GM19324 (cell line): Measurements from ENCODE around the gene PARD3B.

Experiments
- ATAC-seq: cut with Tn5 transposase; IDR thresholded peaks from one replicate; pipeline ENCODE4 v1.9.1; 2021; ENCODE audit warnings: mild to moderate bottlenecking, moderate library complexity; ENCODE audit not compliant: unreplicated experiment, low FRiP score

PARD3B gene

GRCh38 chr2:204585930-204586329 is 40.7 kb downstream of the PARD3B start:
- no peak for ATAC-seq

DNA sequence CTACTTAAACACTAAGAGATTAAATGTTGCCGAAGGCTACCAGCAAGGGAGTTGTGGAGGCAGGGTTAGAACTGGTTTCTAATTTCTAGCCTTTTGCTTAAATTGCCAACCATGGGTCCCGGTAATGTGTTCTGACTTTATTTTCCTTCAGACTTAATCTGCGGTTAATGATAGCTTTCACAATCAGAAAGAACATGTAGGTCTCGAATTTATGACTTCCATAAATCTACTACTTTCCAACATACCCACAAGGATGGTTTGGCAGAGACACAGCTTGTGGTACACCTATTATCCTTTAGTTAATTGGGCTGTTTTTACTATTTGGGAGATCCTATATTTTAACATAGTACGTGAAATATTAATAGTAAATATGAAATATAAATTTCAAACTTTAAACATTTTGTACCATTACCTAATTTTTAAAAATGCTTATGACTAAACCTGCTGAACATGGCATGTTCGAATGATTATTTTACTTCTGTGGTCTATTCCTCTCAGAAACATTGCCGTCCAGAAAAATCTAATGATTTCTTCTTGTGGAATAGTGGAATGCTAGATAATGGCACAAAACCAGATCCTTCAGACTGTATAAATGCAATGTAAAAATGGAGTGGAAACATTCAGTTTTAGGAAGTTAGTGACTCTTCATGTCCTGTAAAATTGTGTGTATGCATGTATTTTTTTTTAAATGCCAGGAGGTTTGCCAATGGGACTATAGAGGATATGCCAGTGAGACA is 41.3 kb downstream of the PARD3B start:
- ATAC-seq: no peak

- no peak for ATAC-seq
Observed at GRCh38 chr2:204590063-204590462, 44.8 kb downstream of the PARD3B start.

DNA sequence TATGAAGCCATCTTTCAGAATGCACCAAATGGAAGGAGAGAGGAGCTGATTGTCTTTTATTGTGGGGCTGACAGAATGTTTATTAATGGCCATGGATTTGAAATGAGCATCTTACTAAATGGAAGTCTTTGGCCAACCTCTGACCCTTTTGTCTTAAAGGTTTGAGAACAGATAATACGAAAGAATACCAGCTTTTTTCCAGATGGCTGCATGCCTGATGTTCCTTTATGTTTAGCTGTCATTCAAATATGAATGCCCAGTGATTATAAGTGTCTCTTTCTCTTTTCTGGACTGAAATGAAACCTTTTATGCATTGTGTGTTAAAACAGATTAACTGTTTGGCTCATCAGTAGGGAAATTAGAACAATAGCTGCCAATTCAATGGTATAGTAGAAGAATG is 46.0 kb downstream of the PARD3B start:
- no peak for ATAC-seq

DNA sequence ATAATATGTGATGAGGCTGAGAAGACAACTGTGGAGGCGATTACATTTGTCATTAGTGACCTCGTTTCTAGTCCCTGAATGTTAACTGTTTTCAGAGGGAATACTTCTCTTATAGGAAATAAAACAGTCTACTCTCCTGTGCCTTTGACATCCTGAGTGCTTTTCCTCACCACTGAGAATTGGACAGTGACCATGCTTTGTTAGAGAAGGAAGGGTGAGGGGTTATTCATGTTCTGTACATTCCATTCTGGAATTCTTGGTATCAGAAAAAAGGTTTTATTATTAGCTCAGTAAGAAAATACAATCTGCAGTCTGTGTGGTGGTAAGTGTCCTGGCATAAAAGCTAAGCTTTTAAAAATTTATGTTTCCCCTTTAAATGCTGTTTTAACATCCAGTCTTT is 58.8 kb downstream of the PARD3B start:
- no peak for ATAC-seq

- ATAC-seq: no peak
Observed at GRCh38 chr2:204608237-204608939, 63.1 kb downstream of the PARD3B start.

DNA sequence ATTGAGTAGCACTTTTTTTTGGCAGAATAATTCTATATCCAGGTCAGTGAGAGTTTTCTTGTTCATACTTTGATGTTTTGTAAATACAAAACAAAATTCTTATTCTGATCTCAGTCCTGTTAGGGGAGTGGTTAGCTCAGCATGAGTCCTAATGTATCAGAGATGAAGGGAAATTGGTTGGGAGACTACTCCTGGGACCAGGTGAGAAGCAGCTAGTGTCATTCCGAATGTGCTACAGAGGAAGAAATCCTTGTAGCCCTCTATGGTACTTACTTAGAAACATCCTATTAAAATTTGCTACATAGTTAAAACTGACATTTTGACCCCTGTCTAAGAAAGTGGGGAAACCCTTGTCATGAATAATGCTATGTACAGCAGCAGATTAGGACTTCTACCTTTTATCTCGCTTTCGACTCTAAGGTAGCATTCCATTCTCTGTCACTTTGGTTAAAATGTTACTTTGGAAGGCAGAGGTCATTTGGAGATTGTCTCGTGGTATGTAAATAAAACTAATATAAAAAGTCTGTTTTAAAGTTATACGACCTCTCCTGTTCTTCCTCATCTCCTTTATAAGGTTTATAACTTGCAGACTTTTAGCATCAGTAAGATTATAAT is 65.8 kb downstream of the PARD3B start:
- ATAC-seq: no peak

DNA sequence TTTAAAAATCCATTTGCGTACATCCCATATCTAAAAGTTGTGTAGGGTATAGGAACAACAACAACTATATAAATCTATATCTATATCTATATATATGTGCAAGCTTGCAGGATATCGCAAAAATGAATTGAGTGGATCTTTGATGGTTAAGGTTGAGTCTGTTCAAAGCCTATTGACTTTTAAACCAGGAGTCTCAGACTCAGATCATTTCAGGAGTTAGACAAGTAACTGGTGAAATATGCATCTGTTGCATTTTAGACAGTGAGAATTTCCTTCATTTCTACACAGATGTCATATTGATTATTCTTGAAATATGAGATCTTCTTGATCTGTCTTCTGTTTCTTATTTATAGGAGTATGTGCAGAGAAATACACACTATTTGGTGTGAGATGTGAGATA is 66.5 kb downstream of the PARD3B start:
- ATAC-seq: no peak

GRCh38 chr2:204613635-204614034 is 68.4 kb downstream of the PARD3B start:
- no peak for ATAC-seq

DNA sequence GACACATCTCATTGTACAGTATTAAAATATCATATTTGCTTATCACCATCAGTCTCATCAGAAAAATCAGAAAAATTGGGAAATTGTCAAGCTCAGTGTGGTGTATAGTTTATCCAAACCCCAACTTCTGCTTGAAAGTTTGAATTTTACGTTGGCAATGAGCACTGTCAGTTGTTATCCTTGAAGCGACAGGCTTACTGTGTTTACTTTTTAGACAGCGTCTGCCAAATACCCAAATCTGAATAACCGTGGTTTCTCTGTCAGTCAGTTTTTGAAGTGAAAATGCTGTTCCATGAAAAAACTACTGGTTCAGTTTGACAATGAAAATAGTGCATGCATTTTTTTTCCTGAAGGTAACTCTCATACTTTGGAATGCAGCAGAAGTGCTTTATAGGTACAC is 70.2 kb downstream of the PARD3B start:
- ATAC-seq: no peak

GRCh38 chr2:204625135-204625534 is 79.9 kb downstream of the PARD3B start:
- no peak for ATAC-seq

DNA sequence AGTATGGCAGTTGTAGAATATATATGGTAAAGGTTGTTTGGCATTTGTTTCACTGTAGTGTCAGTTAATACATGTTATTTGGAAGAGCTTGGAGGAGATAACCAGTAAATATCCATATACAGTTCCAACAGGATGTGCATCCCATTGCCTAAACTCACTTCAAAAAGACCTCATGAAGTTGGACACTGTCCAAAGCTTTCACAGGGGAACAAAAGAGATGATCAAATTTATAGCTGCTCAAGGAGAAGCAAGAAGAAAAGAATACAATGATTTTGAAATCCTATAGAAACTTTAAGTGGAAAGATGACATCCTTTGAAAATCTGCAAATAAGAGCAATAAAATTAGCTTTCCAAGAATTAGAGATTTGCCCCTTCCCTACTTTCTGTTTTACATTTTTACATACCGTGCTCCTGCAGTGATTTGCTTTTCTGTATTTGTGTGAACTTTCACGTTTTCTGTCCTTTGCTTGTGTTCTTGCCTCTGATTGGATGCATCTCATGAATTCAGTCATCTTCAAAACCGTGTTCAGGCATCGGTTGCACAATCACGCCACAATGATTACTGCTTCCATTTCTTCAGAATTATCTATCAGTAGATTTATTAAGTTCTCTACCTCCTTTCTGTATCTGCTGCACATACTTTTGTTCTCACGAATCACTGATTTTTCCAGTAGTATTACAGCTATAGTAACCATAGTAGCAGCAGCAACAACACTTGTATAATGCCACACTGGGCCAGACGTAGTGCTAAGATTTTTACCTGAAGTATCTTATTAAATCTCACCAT is 83.8 kb downstream of the PARD3B start:
- ATAC-seq: no peak

DNA sequence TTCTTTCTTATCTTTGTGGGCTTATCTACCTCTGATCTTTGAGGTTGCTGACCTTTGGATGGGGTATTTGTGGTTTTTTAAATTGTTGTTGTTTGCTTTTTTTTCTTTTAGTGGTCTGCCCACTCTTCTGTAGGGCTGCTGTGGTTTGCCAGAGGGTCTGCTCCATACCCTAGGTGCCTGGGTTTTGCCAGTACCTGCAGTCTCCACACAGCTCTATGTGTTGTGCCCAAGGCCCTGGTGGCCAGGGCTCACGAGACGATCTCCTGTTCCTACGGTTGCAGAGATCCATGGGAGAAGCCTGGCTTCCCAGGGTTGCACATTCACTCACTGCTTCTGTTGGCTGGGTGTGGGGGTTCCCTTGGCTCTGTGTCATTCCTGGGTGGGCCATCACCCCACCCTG is 87.1 kb downstream of the PARD3B start:
- no peak for ATAC-seq

DNA sequence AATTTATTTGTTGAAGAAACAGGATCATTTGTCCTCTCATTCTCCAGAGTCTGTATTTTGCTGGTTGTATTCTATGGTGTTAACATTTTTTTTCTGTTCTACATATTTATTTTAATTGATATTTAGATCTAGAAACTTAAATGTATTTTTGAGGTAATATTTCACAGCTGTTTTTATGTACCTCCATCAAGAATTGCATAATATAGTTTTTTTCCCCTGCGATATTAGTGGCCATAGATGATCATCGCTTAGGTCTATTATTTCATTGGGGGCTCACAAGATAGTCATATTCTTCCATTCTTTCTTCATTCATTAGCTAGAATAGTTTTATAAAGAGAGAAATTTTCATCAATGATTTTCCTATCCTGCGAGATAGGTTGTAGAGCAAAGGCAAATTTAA is 89.3 kb downstream of the PARD3B start:
- no peak for ATAC-seq

DNA sequence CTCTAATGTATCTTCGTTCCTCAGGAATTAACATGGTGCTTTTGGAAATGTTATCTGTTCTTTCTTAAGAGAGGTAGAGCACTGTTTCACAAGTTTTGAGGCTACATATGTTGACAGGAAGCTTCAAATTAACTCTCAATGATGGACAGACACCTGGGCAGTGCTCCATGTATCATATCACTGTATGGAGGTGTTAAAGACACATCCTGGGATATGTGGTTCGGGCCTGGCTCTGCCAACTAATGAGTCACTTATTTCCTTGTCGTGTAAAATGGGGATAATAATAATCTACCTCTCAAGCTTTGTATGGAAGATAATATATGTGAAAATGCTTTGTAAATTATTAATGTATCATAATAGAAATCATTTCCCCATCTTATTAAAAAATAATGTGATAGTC is 90.2 kb downstream of the PARD3B start:
- no peak for ATAC-seq

DNA sequence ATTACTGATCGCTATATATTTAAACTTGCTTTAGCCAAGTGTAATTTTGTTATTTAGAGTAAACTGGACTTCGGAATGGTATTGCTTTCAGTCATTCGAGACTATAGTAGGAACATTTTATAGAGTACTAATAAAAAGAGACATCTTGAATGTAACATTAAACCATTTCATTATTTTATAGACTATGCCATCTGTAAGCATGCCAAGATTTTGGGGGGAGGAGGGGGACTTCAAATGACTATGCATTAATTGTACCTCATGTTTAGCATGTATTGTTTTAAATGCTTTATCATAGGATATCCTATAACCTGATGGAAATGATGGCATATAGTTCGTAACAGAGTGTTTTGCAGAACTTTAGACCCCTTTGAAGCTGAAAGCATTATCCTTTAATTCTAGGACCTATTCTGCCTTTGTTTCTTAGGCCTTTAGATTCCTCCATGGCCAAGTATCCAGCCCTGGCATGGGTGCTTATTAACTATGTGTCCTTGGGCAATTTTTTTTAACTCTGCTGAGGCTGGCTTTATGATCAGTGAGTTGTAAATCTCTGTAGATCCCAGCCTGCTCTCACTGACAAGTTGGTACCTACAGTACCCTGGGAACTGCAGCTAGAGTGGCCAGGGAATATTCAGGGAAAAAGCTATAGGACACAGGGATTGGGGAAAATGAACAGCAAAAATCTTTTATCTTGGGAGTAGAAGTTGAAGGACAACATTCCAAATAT is 93.4 kb downstream of the PARD3B start:
- no peak for ATAC-seq

- ATAC-seq: no peak
Observed at GRCh38 chr2:204643326-204643725, 98.1 kb downstream of the PARD3B start.

- no peak for ATAC-seq
Observed at GRCh38 chr2:204645018-204645773, 99.9 kb downstream of the PARD3B start.

- ATAC-seq: no peak
Observed at GRCh38 chr2:204647626-204648025, 102.4 kb downstream of the PARD3B start.

DNA sequence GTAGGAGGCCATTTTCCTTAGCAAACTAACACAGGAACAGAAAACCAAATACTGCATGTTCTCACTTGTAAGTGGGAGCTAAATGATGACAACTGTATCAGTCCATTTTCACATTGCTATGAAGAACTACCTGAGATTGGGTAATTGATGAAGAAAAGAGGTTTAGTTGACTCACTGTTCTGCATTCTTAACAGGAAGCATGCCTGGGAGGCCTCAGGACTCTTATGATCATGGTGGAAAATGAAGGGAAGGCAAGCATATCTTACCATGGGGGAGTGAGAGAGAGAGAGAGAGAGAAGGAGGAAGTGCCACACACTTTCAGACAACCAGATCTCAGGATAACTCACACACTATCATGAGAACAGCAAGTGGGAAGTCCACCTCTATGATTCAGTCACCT is 105.3 kb downstream of the PARD3B start:
- no peak for ATAC-seq
